ENCODE measurements around the gene HELQ.
"Not testable (repeated sequence)": the region's sequence is repeated elsewhere in the genome, so short reads cannot be mapped to it uniquely, and the experiment has no call there.

The HELQ gene

GRCh38 chr4:83498187-83498586, 42.6 kb upstream of the HELQ start:
- no peak for TF ChIP-seq CTCF (IDR thresholded peaks at IDR 0.05; ENCODE audit: insufficient read depth, low read length, missing control alignments)
- H3K4me3 ChIP-seq (ENCODE audit: low read depth, low read length), result no peak overlapping the region
- POLR2A ChIA-PET, result no interaction called here
- DNase-seq (ENCODE audit: low read depth, low spot score), result no peak
- CTCF ChIA-PET, result interaction anchor here (0.9 to 3.4 kb wide), 5 partner anchors 8 to 147 kb away, joined by 3 to 21 read pairs (median 5); no protein-coding TSS in a partner anchor

GRCh38 chr4:83496085-83496917, 40.7 kb upstream of the HELQ start:
- POLR2A ChIA-PET; DNase-seq (ENCODE audit: low read depth, low spot score); H3K4me3 ChIP-seq (ENCODE audit: low read depth, low read length): not testable (repeated sequence)
- CTCF ChIA-PET, result interaction anchor here (1.2 to 3.4 kb wide), 3 partner anchors 14 to 149 kb away, joined by 3 to 21 read pairs (median 19); no protein-coding TSS in a partner anchor

- ChIA-PET CTCF (interaction anchor here (0.7 to 2.0 kb wide), 9 partner anchors 18 to 862 kb away, joined by 3 to 10 read pairs (median 3); no protein-coding TSS in a partner anchor), POLR2A (no interaction called here)
- DNase-seq (ENCODE audit: low read depth, low spot score), result no peak
- TF ChIP-seq CTCF (IDR thresholded peaks at IDR 0.05; ENCODE audit: insufficient read depth, low read length, missing control alignments), result peak; percentile 70
- H3K4me3 ChIP-seq (ENCODE audit: low read depth, low read length), result no peak overlapping the region
These were observed 35.3 kb upstream of the HELQ start for GRCh38 chr4:83490876-83491450.

GRCh38 chr4:83489711-83490326, 34.2 kb upstream of the HELQ start:
- no peak for DNase-seq (ENCODE audit: low read depth, low spot score)
- H3K4me3 ChIP-seq (ENCODE audit: low read depth, low read length), result no peak overlapping the region
- ChIA-PET CTCF (interaction anchor here (1.1 to 1.4 kb wide), 4 partner anchors 9 to 154 kb away, joined by 3 to 5 read pairs (median 4); no protein-coding TSS in a partner anchor), POLR2A (no interaction called here)
- TF ChIP-seq CTCF (IDR thresholded peaks at IDR 0.05; ENCODE audit: insufficient read depth, low read length, missing control alignments), result no peak

- CTCF ChIA-PET, result interaction anchor here (1.2 to 1.8 kb wide), 3 partner anchors 23 to 158 kb away, joined by 4 to 8 read pairs (median 7); no protein-coding TSS in a partner anchor
- no peak for DNase-seq (ENCODE audit: low read depth, low spot score)
- POLR2A ChIA-PET, result no interaction called here
- no peak for TF ChIP-seq CTCF (IDR thresholded peaks at IDR 0.05; ENCODE audit: insufficient read depth, low read length, missing control alignments)
- no peak overlapping the region for H3K4me3 ChIP-seq (ENCODE audit: low read depth, low read length)
These were observed 31.0 kb upstream of the HELQ start for GRCh38 chr4:83486457-83487129.
